K562 (cell line): ENCODE data around the gene DLST. TPM values are rescaled to one million over a fixed set of nuclear protein-coding genes. Genes with fewer than 3 reads are reported as not detected.

Experiments used
- ATAC-seq: fragments of 200-7000 bp; cut with Tn5 transposase; 3 replicates; pipeline ENCODE4 v1.9.1; 2020; ENCODE audit warnings: moderate library complexity
- BruUV-seq: library from RNA; stranded (reverse); fragments of 400-500 nt; replicated peaks from 2 replicates; lab custom pipeline; 2021; lab: Mats Ljungman, UMichigan
- CTCF ChIA-PET: fragments of 300-600 bp; formaldehyde crosslinking; extraction: SDS; loops from one replicate; lab custom pipeline; 2021; ENCODE audit warnings: low intra/inter-chr PET ratio; lab: Yijun Ruan, JAX
- POLR2A ChIA-PET: fragments of 300-600, 350-650 bp; sonication (Branson Sonifier 250); formaldehyde crosslinking; extraction: SDS; loops from one replicate; lab custom pipeline; 2021; ENCODE audit warnings: antibody characterized with exemption, inconsistent platforms; lab: Yijun Ruan, JAX
- DNase-seq, 4 experiments: peaks; one replicate each; pipeline versions ENCODE4 v3.0.0 to v3.0.0-alpha.2; 2011 to 2018; ENCODE audit warnings: low spot score in 3 of 4, mixed read lengths in 3 of 4; ENCODE audit errors: extremely low read depth in 1 of 4
- FAIRE-seq: peaks from 2 replicates; lab custom pipeline; 2011; peaks lifted over from hg19 to GRCh38; lab: Jason Lieb, UNC
- H2AFZ ChIP-seq: 2 replicates; pipeline ENCODE4 v1.6.0; 2011; ENCODE audit warnings: low read depth, low read length, control low read depth, inconsistent platforms
- H3K27ac ChIP-seq: fragments of 200-600 bp; 3 replicates; pipeline ENCODE4 v1.8.0; 2011; ENCODE audit warnings: low read depth, mild to moderate bottlenecking, control low read depth, inconsistent platforms, low read length, moderate library complexity, mixed read lengths; ENCODE audit errors: extremely low read depth
- H3K27me3 ChIP-seq, 2 experiments: fragments of 300-600 bp in 1 of 2; 2 replicates in 1 of 2; 3 replicates in 1 of 2; pipeline versions ENCODE4 v1.6.0 to v1.8.0; 2011; ENCODE audit warnings: inconsistent platforms in 2 of 2, low read length in 2 of 2, mild to moderate bottlenecking in 1 of 2, mixed read lengths in 1 of 2, moderate library complexity in 1 of 2; ENCODE audit not compliant: control insufficient read depth in 2 of 2, insufficient read depth in 2 of 2
- H3K36me3 ChIP-seq: fragments of 300-600 bp; 3 replicates; pipeline ENCODE4 v1.8.0; 2011; ENCODE audit warnings: mild to moderate bottlenecking, low read length, inconsistent platforms; ENCODE audit not compliant: control insufficient read depth, insufficient read depth
- H3K4me1 ChIP-seq, 2 experiments: fragments of 200-600 bp in 1 of 2; replicated peaks in 1 of 2; 2 replicates in 1 of 2; 3 replicates in 1 of 2; pipeline versions ENCODE4 v1.5.1 to v1.8.0; 2011; ENCODE audit warnings: inconsistent platforms in 2 of 2, low read length in 2 of 2, mild to moderate bottlenecking in 1 of 2, mixed read lengths in 1 of 2, moderate library complexity in 1 of 2; ENCODE audit not compliant: control insufficient read depth in 2 of 2, insufficient read depth in 2 of 2
- H3K4me2 ChIP-seq: 2 replicates; pipeline ENCODE4 v1.6.1; 2011; ENCODE audit warnings: low read length, control low read depth, inconsistent platforms, mixed read lengths; ENCODE audit not compliant: insufficient read depth
- H3K4me3 ChIP-seq: fragments of 200-600 bp; sonication (generic), shearing (Covaris generic); 2 replicates; pipeline ENCODE4 v1.5.1; 2016; ENCODE audit warnings: control low read depth, inconsistent platforms
- H3K79me2 ChIP-seq: fragments of 200-600 bp; 3 replicates; pipeline ENCODE4 v1.8.0; 2011; ENCODE audit warnings: low read length, inconsistent platforms; ENCODE audit not compliant: control insufficient read depth, insufficient read depth
- H3K9ac ChIP-seq, 2 experiments: 2 replicates each; pipeline versions ENCODE4 v1.6.0 to v1.6.1; 2011; ENCODE audit warnings: low read depth in 2 of 2, low read length in 2 of 2, control low read depth in 1 of 2, inconsistent platforms in 1 of 2, mild to moderate bottlenecking in 1 of 2, mixed read lengths in 1 of 2; ENCODE audit not compliant: insufficient read depth in 1 of 2
- H3K9me1 ChIP-seq: one replicate; pipeline ENCODE4 v1.6.0; 2011; ENCODE audit warnings: inconsistent platforms, mild to moderate bottlenecking, low read length, moderate library complexity; ENCODE audit not compliant: control insufficient read depth, insufficient read depth
- H3K9me3 ChIP-seq: replicated peaks from 2 replicates; pipeline ENCODE4 v1.5.1; 2011; ENCODE audit warnings: low read depth, low read length, inconsistent platforms; ENCODE audit not compliant: control insufficient read depth, insufficient read depth
- H4K20me1 ChIP-seq: replicated peaks from 2 replicates; pipeline ENCODE4 v1.6.1; 2011; ENCODE audit warnings: low read length, inconsistent platforms, mixed read lengths; ENCODE audit not compliant: control insufficient read depth, insufficient read depth
- CCAR2 ChIP-seq: fragments of 200-400 bp; formaldehyde crosslinking; IDR thresholded peaks from 2 replicates; pipeline ENCODE4 v1.6.1; 2017; ENCODE audit warnings: mild to moderate bottlenecking, low read depth, low read length
- CHD1 ChIP-seq: fragments of 200-600 bp; sonication (generic); IDR thresholded peaks from one replicate; pipeline ENCODE4 v1.6.1; 2012; ENCODE audit warnings: mild to moderate bottlenecking, moderate library complexity, low read length, inconsistent platforms
- IFI16 ChIP-seq: fragments of 250-450 bp; sonication (Bioruptor Pico); IDR thresholded peaks from 2 replicates; pipeline ENCODE4 v2.1.2; 2022; ENCODE audit warnings: mild to moderate bottlenecking, inconsistent platforms
- KAT8 ChIP-seq: fragments of 450-650 bp; IDR thresholded peaks from 2 replicates; pipeline ENCODE4 v1.6.1; 2016; ENCODE audit warnings: low read depth, mild to moderate bottlenecking
- PHF8 ChIP-seq: fragments of 200-600 bp; sonication (generic); IDR thresholded peaks from 2 replicates; pipeline ENCODE4 v1.6.1; 2012; ENCODE audit warnings: mixed run types, mild to moderate bottlenecking, inconsistent platforms, low read length, moderate library complexity, borderline replicate concordance
- PREB ChIP-seq: sonication (generic); formaldehyde crosslinking; IDR thresholded peaks from 2 replicates; pipeline ENCODE4 v1.8.1; 2023; ENCODE audit warnings: mild to moderate bottlenecking, missing genetic modification reagents
- SIN3A ChIP-seq, 2 experiments: fragments of 150-350 bp in 1 of 2; IDR thresholded peaks; 2 replicates each; pipeline ENCODE4 v1.6.1; 2011 to 2016; ENCODE audit warnings: borderline replicate concordance in 2 of 2, low read depth in 2 of 2, low read length in 2 of 2, mild to moderate bottlenecking in 2 of 2, moderate library complexity in 2 of 2; ENCODE audit not compliant: control insufficient read depth in 1 of 2
- ZNF318 ChIP-seq, 2 experiments: fragments of 450-650 bp; IDR thresholded peaks; 2 replicates each; pipeline ENCODE4 v1.6.1; 2016; ENCODE audit warnings: mild to moderate bottlenecking in 2 of 2, borderline replicate concordance in 1 of 2, low read depth in 1 of 2, moderate library complexity in 1 of 2
- ZNF764 ChIP-seq: fragments of 250-450 bp; sonication (Bioruptor Pico); IDR thresholded peaks from 2 replicates; pipeline ENCODE4 v1.4.0; 2020; ENCODE audit warnings: low read depth, mild to moderate bottlenecking, moderate library complexity
- ZSCAN29 ChIP-seq: fragments of 450-650 bp; IDR thresholded peaks from 2 replicates; pipeline ENCODE4 v1.6.1; 2017
- WGBS: fragments of 100-300 bp; shearing (Covaris generic); methylation state at CpG from one replicate; pipeline ENCODE4 v1.1.6; 2016; ENCODE audit warnings: low coverage, mixed read lengths; ENCODE audit not compliant: insufficient coverage; ENCODE audit errors: missing lambda C conversion rate; 5-methylcytosine and 5-hydroxymethylcytosine counted together
- in situ Hi-C: fragments of 300-500 bp; cut with MboI; formaldehyde crosslinking; loops from 4 replicates; pipeline ENCODE4 v1.15.0; 2018; ENCODE audit warnings: inconsistent platforms, mixed read lengths
- intact Hi-C: fragments of 100-400 bp; cut with micrococcal nuclease; formaldehyde crosslinking; loops from 2 replicates; pipeline ENCODE4 v1.14.2; 2022
- polyA plus RNA-seq, 8 experiments: library from polyadenylated mRNA; depleted of rRNA in 4 of 8; stranded (reverse) in 5 of 8; unstranded in 3 of 8; fragments of >200 nt; fragmentation: Nextera tagmentation in 2 of 8; fragmentation: Illumina TruSeq in 1 of 8; extraction: Ambion mirVana in 2 of 8; extraction: Trizol in 1 of 8; gene quantifications; 2 replicates each; pipeline versions ENCODE4 v1.2.1 to v1.2.3, GENCODE V29; 2011 to 2014; ENCODE audit warnings: inconsistent platforms in 1 of 8, missing spikeins in 1 of 8
- total RNA-seq, 7 experiments: library from RNA; depleted of rRNA in 6 of 7; stranded (reverse); fragments of >200 nt in 6 of 7; fragmentation: Illumina TruSeq in 2 of 7; extraction: Trizol in 2 of 7; gene quantifications; 2 replicates each; pipeline versions ENCODE4 v1.2.1 to v1.2.3, GENCODE V29; 2011 to 2021; ENCODE audit warnings: low replicate concordance in 1 of 7

The DLST gene
- total and polyA plus RNA-seq, 9 of the 15 experiments (the other 6 are each of a cell fraction or from before 2014, with no cell fraction given) = 3.0 to 73.7 (median 45.4) TPM

GRCh38 chr14:74875941-74876913 is 5.5 kb upstream of the DLST start, which contains the start of gene PROX2:
PROX2 (minus strand) TSS chr14:74876145; CDS start chr14:74863834, 12,311 bp downstream.
- no peak within 1 kb of the TSS for H3K4me3 ChIP-seq
- H2AFZ ChIP-seq = peak within 1 kb of the TSS; percentile 51; the same call in 1 of the 2 replicates
- H3K4me2 ChIP-seq = no peak within 1 kb of the TSS
- no peak within 1 kb of the TSS for H3K27ac ChIP-seq
- BruUV-seq = no TSS peak
- CTCF ChIA-PET = no interaction called here
- peaks cover 0 to 4% of the 10 kb centered on the region in 2 experiments; a peak in 2 of 5 replicates for H3K4me1 ChIP-seq
- intact Hi-C loops (no loop called here), in situ Hi-C loops (no loop called here)
- peak within 1 kb of the TSS in 1 of 2 experiments; percentile 58; a peak in 1 of 4 replicates for H3K9ac ChIP-seq
- no peaks in the 10 kb centered on the region for H3K79me2 ChIP-seq
- WGBS = 29% methylated on average over 11 of the region's 13 CpGs
- TF ChIP-seq PREB (CRISPR knock-in tag) (no peak), CCAR2 (no peak), SIN3A (IDR thresholded peaks at IDR 0.05; ENCODE audit: borderline replicate concordance in 2 of 2, control insufficient read depth in 1 of 2, low read depth in 2 of 2, low read length in 2 of 2) (no peak), PHF8 (no peak), ZSCAN29 (no peak), IFI16 (CRISPR knock-in tag) (no peak), KAT8 (no peak), CHD1 (no peak), ZNF318 (IDR thresholded peaks at IDR 0.05; ENCODE audit: borderline replicate concordance in 1 of 2, low read depth in 1 of 2) (no peak), ZNF764 (CRISPR knock-in tag) (no peak)
- no peak for FAIRE-seq
- ATAC-seq = no peak
- no peaks in the 10 kb centered on the region for H3K9me1 ChIP-seq
- H3K36me3 ChIP-seq = no peaks in the 10 kb centered on the region
- POLR2A ChIA-PET = interaction anchor here (1.3 kb wide), 1 partner anchor 20 kb away, joined by 3 read pairs; no protein-coding TSS in a partner anchor
- no peak for DNase-seq
- no peaks in the 10 kb centered on the region for H3K9me3 ChIP-seq
- H4K20me1 ChIP-seq = no peaks in the 10 kb centered on the region
- H3K27me3 ChIP-seq = no peaks in the 10 kb centered on the region
